MM.1S (cell line): ENCODE data around the gene TPH2.

Source experiments
- DNase-seq: peaks from one replicate; pipeline ENCODE4 v3.0.0-alpha.2; 2015
- H2AFZ ChIP-seq: fragments of 300-600 bp; sonication (generic); 2 replicates; pipeline ENCODE4 v1.6.0; 2016; ENCODE audit warnings: antibody characterized with exemption, low read length
- H3F3A ChIP-seq: fragments of 300-600 bp; sonication (generic); 2 replicates; pipeline ENCODE4 v1.6.1; 2016; ENCODE audit warnings: mild to moderate bottlenecking, antibody characterized with exemption, low read length, moderate library complexity, mixed read lengths; ENCODE audit not compliant: insufficient read depth
- H3K27ac ChIP-seq: fragments of 300-600 bp; sonication (generic); 2 replicates; pipeline ENCODE4 v1.5.1; 2016; ENCODE audit warnings: mild to moderate bottlenecking, low read length
- H3K27me3 ChIP-seq: fragments of 300-600 bp; sonication (generic); replicated peaks from 2 replicates; pipeline ENCODE4 v1.6.0; 2016; ENCODE audit warnings: low read length; ENCODE audit not compliant: insufficient read depth
- H3K36me3 ChIP-seq: fragments of 300-600 bp; sonication (generic); replicated peaks from 2 replicates; pipeline ENCODE4 v1.6.1; 2016; ENCODE audit warnings: mild to moderate bottlenecking, low read length, mixed read lengths; ENCODE audit not compliant: insufficient read depth
- H3K4me1 ChIP-seq: fragments of 300-600 bp; sonication (generic); 2 replicates; pipeline ENCODE4 v1.6.1; 2016; ENCODE audit warnings: low read length, mixed read lengths
- H3K4me2 ChIP-seq: fragments of 300-600 bp; sonication (generic); 2 replicates; pipeline ENCODE4 v1.6.0; 2016; ENCODE audit warnings: low read depth, low read length
- H3K4me3 ChIP-seq: fragments of 300-600 bp; sonication (generic); 2 replicates; pipeline ENCODE4 v1.5.1; 2016; ENCODE audit warnings: low read length, mixed read lengths
- H3K79me2 ChIP-seq: fragments of 300-600 bp; sonication (generic); 2 replicates; pipeline ENCODE4 v1.6.1; 2016; ENCODE audit warnings: mixed run types, low read length, mixed read lengths
- H3K9ac ChIP-seq: fragments of 300-600 bp; sonication (generic); 2 replicates; pipeline ENCODE4 v1.6.1; 2016; ENCODE audit warnings: low read length, mixed read lengths
- H3K9me2 ChIP-seq: fragments of 300-600 bp; sonication (generic); replicated peaks from 2 replicates; pipeline ENCODE4 v1.6.1; 2016; ENCODE audit warnings: mild to moderate bottlenecking, low read length, mixed read lengths; ENCODE audit not compliant: insufficient read depth
- H3K9me3 ChIP-seq: fragments of 300-600 bp; sonication (generic); replicated peaks from 2 replicates; pipeline ENCODE4 v1.6.1; 2016; ENCODE audit warnings: mild to moderate bottlenecking, low read length, mixed read lengths; ENCODE audit not compliant: insufficient read depth
- H4K20me1 ChIP-seq: fragments of 300-600 bp; sonication (generic); 2 replicates; pipeline ENCODE4 v1.6.1; 2016; ENCODE audit warnings: mild to moderate bottlenecking, low read length, moderate library complexity, mixed read lengths; ENCODE audit not compliant: insufficient read depth
- CTCF ChIP-seq: fragments of 300-600 bp; sonication (generic); IDR thresholded peaks from 2 replicates; pipeline ENCODE4 v1.5.1; 2016; ENCODE audit warnings: antibody characterized with exemption, low read length, mixed read lengths
- EZH2 ChIP-seq: fragments of 300-600 bp; sonication (generic); optimal IDR thresholded peaks from 2 replicates; pipeline ENCODE3; 2017; ENCODE audit warnings: low read depth, mild to moderate bottlenecking, antibody characterized with exemption, low read length, mixed read lengths
- EZH2phosphoT487 ChIP-seq: fragments of 300-600 bp; sonication (generic); IDR thresholded peaks from 2 replicates; pipeline ENCODE4 v1.6.1; 2018; ENCODE audit warnings: antibody characterized with exemption, low read length

The TPH2 gene

DNA sequence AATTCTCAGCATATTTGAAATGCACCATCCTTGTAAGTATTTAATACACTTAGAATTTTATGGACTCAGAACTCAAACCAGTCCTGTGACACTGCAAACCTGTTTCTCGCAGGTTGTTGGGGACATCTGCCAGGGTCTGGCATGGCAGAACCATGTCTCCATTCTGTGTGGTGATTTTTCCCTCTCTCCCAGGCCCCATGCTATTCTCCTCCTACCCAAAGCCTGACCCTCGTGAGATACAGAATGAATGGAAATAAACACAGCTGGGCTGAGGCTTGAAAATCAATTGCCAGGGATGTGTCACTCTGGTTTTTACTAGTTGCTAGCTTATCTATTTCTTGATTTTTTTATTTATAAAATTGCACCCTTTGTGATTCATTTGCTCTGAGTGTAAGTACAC is 19.8 kb downstream of the TPH2 start:
- Histone ChIP-seq H3K27me3 (no peaks in the 10 kb centered on the region), H3K79me2 (no peaks in the 10 kb centered on the region), H3K4me1 (no peaks in the 10 kb centered on the region), H3K9me3 (no peaks in the 10 kb centered on the region), H3K9me2 (no peaks in the 10 kb centered on the region), H3K9ac (no peak overlapping the region), H4K20me1 (no peaks in the 10 kb centered on the region), H3K4me3 (no peak overlapping the region), H2AFZ (no peak overlapping the region), H3K4me2 (no peak overlapping the region), H3K36me3 (no peaks in the 10 kb centered on the region), H3F3A (no peaks in the 10 kb centered on the region), H3K27ac (no peak overlapping the region)
- no peak for DNase-seq
- no peak for TF ChIP-seq EZH2phosphoT487
- no peak for TF ChIP-seq CTCF
- no peak for TF ChIP-seq EZH2

DNA sequence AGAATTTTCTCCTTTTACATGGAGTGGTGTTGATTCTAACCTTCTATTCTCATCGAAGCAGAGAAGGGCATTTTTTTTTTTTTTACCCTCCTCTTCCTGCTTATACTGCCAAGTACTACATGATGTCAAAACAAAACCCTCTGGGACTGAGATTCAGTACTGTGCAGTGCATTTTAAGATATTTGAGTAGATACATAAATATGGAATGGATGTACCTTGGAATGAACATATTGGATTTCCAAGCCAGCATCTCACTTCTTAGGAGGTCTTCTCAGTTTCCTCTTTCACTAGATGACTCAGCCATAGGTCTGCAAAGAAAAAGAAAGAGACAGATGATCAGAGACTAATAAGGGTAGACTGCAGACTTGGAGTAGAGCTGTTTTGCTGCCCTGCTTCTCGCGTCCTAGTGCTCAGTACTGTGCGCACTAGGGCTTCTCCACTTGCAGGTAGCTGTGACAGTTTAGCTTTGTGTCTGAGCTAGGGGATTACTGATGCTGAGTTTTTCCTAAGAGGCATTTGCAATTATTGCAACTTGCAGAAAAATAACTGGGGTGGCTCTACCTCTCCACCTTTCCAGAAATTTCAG is 20.4 kb downstream of the TPH2 start:
- TF ChIP-seq EZH2phosphoT487 (no peak), EZH2 (no peak), CTCF (no peak)
- no peaks in the 10 kb centered on the region for H3K79me2 ChIP-seq
- no peak overlapping the region for H2AFZ ChIP-seq
- H3K9me2 ChIP-seq, result no peaks in the 10 kb centered on the region
- H3K36me3 ChIP-seq, result no peaks in the 10 kb centered on the region
- no peak overlapping the region for H3K4me3 ChIP-seq
- no peaks in the 10 kb centered on the region for H3K27me3 ChIP-seq
- no peaks in the 10 kb centered on the region for H3K4me1 ChIP-seq
- no peak for DNase-seq
- no peaks in the 10 kb centered on the region for H4K20me1 ChIP-seq
- H3K4me2 ChIP-seq, result no peak overlapping the region
- H3K27ac ChIP-seq, result no peak overlapping the region
- no peaks in the 10 kb centered on the region for H3K9me3 ChIP-seq
- no peak overlapping the region for H3K9ac ChIP-seq
- H3F3A ChIP-seq, result no peaks in the 10 kb centered on the region

DNA sequence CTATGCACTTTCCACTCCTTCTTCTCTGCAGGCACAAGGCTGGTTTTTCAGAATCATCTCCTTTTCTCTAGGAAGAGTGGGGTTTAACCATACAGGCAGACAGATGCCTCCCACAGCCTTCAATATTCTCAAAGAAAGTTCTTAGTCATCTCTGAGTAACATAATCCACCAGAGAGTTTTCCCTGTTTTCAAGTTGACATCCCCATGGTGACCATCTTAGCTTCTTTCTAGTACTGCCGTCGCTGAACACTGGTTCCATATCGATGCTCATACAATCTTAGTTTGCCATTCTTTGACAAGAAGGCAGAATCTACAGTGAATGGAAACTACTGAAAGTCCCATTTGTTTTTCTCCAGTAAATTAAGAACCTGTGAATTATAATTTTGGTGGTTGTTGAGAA is 28.6 kb downstream of the TPH2 start:
- Histone ChIP-seq H3K27me3 (no peaks in the 10 kb centered on the region), H3K9ac (no peak overlapping the region), H3K4me1 (no peaks in the 10 kb centered on the region)

GRCh38 chr12:71969330-71969729 is 30.7 kb downstream of the TPH2 start:
- Histone ChIP-seq H3K4me1 (no peaks in the 10 kb centered on the region), H2AFZ (no peak overlapping the region), H3K79me2 (no peaks in the 10 kb centered on the region), H3K36me3 (no peaks in the 10 kb centered on the region), H3K9me2 (no peaks in the 10 kb centered on the region), H3K9ac (no peak overlapping the region), H3K27me3 (no peaks in the 10 kb centered on the region), H3K9me3 (no peaks in the 10 kb centered on the region), H3K4me2 (no peak overlapping the region), H3F3A (no peaks in the 10 kb centered on the region), H3K4me3 (no peak overlapping the region), H4K20me1 (no peaks in the 10 kb centered on the region), H3K27ac (no peak overlapping the region)
- DNase-seq, result no peak
- TF ChIP-seq EZH2 (no peak), EZH2phosphoT487 (no peak), CTCF (no peak)

More for the DNA sequence above, 28.6 kb downstream of the TPH2 start:
- DNase-seq, result no peak
- H3K4me3 ChIP-seq, result no peak overlapping the region
- no peaks in the 10 kb centered on the region for H3K79me2 ChIP-seq
- no peaks in the 10 kb centered on the region for H3K36me3 ChIP-seq
- H3K4me2 ChIP-seq, result no peak overlapping the region
- TF ChIP-seq EZH2 (no peak), EZH2phosphoT487 (no peak)
- no peak overlapping the region for H2AFZ ChIP-seq
- no peak overlapping the region for H3K27ac ChIP-seq
- no peaks in the 10 kb centered on the region for H3F3A ChIP-seq
- H3K9me2 ChIP-seq, result no peaks in the 10 kb centered on the region
- H4K20me1 ChIP-seq, result no peaks in the 10 kb centered on the region
- H3K9me3 ChIP-seq, result no peaks in the 10 kb centered on the region
